GDM1 (cell line): Measurements from ENCODE around the gene CACNA2D3.

ENCODE experiments used
- DNase-seq: peaks from one replicate; lab custom pipeline; 2025; lab: John Stamatoyannopoulos, UW

CACNA2D3 gene

GRCh38 chr3:54530944-54531343 is 408.6 kb downstream of the CACNA2D3 start:
- no peak for DNase-seq

GRCh38 chr3:54531741-54532140 is 409.4 kb downstream of the CACNA2D3 start:
- no peak for DNase-seq

- no peak for DNase-seq
Observed at GRCh38 chr3:54533856-54534255, 411.5 kb downstream of the CACNA2D3 start.

GRCh38 chr3:54535619-54536018 is 413.3 kb downstream of the CACNA2D3 start:
- DNase-seq: no peak

GRCh38 chr3:54536450-54536849 is 414.1 kb downstream of the CACNA2D3 start:
- DNase-seq: no peak

- no peak for DNase-seq
Observed at GRCh38 chr3:54537506-54537905, 415.2 kb downstream of the CACNA2D3 start.

- DNase-seq: no peak
Observed at GRCh38 chr3:54538346-54538745, 416.0 kb downstream of the CACNA2D3 start.

- no peak for DNase-seq
Observed at GRCh38 chr3:54541369-54541768, 419.0 kb downstream of the CACNA2D3 start.

- no peak for DNase-seq
Observed at GRCh38 chr3:54543446-54543845, 421.1 kb downstream of the CACNA2D3 start.

- no peak for DNase-seq
Observed at GRCh38 chr3:54547051-54547450, 424.7 kb downstream of the CACNA2D3 start.

- no peak for DNase-seq
Observed at GRCh38 chr3:54547846-54548245, 425.5 kb downstream of the CACNA2D3 start.

GRCh38 chr3:54549607-54550220 is 427.4 kb downstream of the CACNA2D3 start:
- DNase-seq: no peak

- no peak for DNase-seq
Observed at GRCh38 chr3:54550221-54550977, 428.0 kb downstream of the CACNA2D3 start.

- no peak for DNase-seq
Observed at GRCh38 chr3:54556630-54557029, 434.3 kb downstream of the CACNA2D3 start.

GRCh38 chr3:54557538-54558428 is 435.4 kb downstream of the CACNA2D3 start:
- no peak for DNase-seq

- no peak for DNase-seq
Observed at GRCh38 chr3:54563501-54564200, 441.3 kb downstream of the CACNA2D3 start.

- no peak for DNase-seq
Observed at GRCh38 chr3:54564374-54564925, 442.1 kb downstream of the CACNA2D3 start.

GRCh38 chr3:54565956-54566355 is 443.6 kb downstream of the CACNA2D3 start:
- no peak for DNase-seq

GRCh38 chr3:54567949-54568348 is 445.6 kb downstream of the CACNA2D3 start:
- no peak for DNase-seq

- no peak for DNase-seq
Observed at GRCh38 chr3:54570008-54570407, 447.7 kb downstream of the CACNA2D3 start.

GRCh38 chr3:54572197-54572895 is 450.0 kb downstream of the CACNA2D3 start:
- DNase-seq: no peak
